SW480 (cell line): ENCODE data around the gene CD99L2.
"Not testable (repeated sequence)": the region's sequence is repeated elsewhere in the genome, so short reads cannot be mapped to it uniquely, and the experiment has no call there.

Experiments used
- DNase-seq: peaks from one replicate; pipeline ENCODE4 v3.0.0-alpha.2; 2016; ENCODE audit warnings: low spot score

The CD99L2 gene

DNA sequence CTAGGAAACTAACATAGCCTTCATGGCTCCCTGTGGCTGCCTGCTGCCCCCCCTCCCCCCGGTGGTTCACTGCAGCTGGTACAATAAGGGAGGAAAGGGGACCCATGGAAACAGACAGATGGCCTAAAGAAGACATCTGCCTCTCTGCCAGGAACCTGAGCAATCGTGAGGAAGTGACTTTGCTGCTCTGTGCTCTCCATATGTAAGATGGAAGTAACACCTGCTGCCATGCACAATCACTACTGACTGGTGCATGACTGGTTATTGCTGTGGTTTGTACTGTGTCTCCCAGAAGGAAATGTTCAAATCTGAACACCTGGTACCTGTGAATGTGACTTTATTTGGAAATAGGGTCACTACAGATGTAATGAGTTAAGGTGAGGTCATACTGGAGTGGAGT lies 43.6 kb downstream of the CD99L2 start:
- no peak for DNase-seq

DNA sequence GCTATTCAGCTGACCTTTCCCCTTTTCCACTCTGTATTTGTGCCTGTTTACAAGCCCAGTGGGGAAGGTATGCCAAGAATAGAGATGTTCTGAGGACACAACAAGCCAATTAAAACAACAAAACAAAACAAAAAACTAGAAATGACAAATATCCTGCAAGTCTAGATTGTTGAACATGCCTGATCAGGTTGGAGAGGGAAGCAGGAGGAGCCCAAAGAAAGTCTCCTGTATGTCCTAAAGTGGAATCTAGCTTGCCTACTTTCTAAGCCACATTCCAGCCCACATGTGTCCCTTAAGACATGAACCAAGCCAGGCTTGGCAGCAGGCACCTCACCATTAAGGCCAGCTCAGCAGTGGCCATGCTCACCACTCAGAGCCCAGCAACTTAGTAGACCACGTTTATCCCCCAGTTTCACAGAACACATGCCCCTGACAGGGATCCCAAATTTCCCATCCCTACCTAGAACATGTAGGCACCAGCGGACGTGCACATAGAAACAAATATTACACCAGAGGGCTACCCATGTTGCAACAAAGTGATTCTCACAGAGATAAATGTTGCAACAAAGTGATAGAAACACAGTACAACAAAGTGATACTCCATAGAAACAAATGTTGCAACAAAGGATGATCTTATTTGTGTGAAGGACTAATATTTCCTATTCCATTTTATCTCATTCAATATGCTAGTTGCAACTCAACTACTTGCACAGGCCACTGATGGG lies 48.3 kb downstream of the CD99L2 start:
- no peak for DNase-seq

DNA sequence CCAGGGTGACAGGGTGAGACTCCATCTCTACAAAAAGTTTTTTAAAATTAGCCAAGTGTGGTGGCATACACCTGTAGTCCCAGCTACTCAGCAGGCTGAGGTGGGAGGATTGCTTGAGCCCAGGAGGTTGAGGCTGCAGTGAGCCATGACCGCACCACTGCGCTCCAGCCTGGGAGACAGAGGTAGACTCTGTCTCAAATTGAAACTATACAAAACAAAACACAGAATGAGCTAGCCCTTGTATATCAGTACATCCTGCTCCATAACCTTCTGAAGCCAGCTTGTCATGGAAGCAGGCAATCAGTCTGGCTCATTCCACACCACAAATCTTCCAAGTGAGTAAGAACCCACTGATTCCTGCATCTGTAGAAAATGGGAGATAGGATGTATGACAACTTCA lies 49.0 kb downstream of the CD99L2 start:
- no peak for DNase-seq

DNA sequence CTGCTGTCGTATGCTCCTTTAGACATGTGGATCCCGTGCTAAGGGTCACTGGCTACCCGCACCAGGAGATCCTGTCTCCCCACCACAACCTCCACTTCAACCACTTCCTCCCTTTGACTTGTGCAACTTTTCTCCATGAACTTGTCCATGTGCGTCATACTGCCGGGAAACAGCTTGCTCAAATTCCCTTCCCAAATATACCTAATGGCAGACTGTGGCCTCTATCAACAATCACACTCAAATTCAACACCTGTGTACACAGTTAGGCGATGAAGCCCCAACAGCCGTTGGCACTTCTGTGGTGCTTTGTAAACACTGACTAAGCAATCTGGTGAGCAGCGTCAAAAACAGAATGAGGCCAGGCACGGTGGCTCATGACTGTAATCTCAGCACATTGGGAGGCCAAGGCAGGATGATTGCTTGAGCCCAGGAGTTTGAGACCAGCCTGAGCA lies 49.5 kb downstream of the CD99L2 start:
- peak; percentile 43 for DNase-seq

DNA sequence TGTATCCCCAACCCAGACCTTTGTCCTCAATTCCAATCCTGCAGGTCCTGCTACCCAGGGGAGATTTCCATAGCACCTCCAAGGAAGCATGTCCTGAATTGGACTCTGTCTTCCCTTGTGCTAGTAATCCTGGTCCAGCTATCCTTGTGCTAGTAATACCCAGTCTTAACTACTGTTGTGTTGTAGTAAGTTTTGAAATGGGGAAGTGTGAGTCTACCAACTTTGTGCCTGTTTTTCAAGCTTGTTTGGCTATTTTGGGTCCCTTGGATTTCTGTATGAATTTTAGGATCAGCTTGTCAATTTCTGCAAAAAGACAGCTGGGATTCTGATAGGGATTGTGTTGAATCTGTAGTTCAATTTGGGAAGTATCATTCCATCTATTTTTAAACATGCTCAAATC lies 51.4 kb downstream of the CD99L2 start:
- DNase-seq: no peak

DNA sequence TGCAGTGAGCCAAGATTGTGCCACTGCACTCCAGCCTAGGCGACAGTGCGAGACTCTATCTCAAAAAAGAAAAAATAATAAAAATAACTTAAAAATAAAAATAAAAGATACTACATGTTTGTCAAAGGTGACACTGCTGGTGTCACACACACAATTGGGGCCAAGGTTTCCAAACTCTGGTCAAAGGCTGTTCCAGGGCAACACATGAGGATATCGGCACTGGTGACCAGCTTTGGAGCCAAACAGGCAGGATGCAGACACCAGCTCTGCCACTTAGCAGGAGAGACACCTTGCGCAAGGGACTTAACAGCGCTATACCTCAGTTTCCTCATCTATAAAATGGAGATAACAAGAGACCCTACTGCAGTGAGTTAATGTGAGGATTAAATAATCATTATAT lies 52.3 kb downstream of the CD99L2 start:
- no peak for DNase-seq

DNA sequence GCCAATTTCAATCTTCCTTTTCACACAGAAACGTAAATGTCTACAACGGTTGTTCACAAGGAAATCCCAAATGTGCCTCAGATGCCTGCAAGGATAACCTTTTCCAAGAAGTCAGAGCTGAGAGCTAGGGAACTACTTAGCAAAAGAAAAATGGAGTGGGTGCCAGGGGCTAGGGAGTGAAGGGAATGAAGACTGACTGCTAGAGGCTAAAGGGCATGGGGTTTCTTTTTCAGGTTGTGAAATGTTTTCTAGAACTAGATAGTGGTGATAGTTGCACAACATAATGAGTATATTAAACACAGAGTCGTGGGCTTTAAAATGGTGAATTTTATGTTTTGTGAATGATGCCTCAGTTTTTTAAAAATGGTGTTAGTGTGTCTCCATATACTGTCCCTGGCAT lies 53.4 kb downstream of the CD99L2 start:
- no peak for DNase-seq

DNA sequence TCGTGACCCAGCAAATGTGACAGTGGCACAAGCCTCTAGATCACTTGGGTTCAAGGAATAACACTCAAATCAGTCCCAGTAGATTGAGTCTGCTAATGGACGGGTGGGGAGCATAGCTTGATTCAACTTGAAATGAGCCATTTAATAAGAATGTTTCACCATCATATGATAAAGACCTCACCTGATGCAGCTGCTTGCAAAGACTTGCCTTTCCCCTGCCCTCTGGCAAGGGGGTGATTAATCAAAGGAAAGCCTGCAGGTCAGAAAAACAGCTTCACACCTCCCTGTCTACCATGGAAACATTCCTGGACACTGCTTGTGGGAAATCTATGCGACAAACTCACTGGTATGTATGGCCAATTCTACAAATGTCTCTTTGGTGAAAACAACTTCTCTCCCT lies 54.5 kb downstream of the CD99L2 start:
- DNase-seq: no peak

DNA sequence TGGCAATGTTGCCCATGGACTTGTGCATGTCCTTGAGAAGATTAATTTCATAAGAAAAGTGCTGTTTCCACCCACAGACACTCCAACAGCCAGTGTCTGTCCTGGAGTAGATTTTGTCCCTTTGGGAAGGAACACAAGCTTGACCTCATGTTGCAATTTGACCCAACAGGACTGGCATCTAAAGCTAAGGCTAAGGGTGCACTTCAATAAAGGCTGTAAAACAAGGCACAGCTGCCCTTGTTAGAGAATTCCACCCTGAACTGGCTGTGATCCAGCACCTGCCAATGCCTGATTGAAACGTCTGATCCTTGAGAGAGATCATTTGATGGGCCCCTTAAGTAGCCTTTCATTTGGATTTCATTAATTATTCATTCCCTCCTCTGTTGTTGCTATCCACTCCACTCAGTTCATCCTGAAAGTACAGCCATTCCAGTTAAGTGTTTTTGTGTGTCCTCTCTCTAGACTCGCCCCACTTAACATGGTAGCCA lies 56.2 kb downstream of the CD99L2 start:
- no peak for DNase-seq

DNA sequence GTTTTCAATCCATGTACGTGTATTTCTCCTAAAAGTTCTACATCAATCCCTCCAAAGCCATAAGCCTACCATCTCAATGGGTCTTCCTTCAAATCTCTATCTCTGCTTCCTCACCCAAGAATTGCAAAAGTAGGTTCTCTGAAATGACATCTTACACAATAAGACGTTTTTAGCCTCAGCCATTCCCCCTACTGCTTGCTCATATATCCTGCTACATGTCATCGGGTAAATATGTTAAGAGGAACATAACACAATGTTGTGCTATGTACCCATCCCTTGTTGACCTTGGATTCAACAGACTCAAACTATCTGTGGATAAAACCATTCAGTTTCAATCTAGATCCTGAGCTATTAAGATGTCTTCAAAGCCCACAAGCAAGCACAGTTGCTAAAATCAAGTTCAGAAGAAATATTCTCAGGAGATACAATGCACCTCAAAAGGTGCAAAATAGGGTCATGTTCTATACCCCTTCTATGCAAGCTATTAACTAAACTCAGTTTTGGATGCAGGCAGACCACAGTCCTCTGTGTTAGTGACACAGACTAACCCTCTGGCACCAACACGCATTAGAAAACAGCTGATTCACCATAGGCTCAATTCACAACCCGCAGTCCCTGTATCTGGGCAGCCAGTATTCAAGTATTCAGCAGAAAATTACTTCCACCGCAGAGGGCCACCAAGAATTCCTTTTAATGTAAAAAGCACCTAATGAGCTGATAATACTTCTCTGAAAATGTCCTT lies 56.8 kb downstream of the CD99L2 start:
- no peak for DNase-seq

DNA sequence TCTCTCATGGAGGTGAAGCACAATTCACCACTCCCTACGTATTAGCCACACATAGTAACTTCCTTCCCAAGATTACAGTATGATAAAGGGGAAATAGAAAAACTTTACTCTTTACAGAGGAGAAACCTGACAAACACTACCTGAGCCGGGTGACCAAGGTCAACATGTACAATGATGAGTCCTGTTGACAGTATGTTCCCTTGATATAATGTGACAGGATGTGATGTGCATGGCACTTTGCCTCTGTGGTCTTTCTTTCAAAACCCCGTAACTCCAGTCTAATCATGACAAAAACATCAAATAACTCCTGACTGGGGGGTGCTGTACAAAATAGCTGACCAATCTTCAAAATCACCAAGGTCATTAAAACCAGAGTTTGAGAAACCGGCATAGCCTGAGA lies 60.6 kb downstream of the CD99L2 start:
- no peak for DNase-seq

DNA sequence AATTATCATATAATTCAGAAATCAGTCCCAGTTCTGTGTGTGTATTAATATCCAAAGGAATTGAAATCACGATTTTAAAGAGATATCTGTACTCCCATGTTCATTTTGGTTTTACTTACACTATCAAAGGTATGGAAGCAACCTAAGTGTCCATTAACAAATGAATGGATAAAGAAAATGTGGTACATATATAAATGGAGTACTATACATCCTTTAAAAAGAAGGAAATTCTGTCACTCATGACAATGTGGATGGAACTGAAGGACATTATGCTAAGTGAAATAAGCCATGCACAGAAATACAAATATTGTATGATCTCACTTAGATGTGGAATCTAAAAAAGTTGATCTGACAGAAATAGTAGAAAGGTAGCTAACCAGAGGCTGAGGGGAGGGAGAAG lies 63.8 kb downstream of the CD99L2 start:
- DNase-seq: no peak

DNA sequence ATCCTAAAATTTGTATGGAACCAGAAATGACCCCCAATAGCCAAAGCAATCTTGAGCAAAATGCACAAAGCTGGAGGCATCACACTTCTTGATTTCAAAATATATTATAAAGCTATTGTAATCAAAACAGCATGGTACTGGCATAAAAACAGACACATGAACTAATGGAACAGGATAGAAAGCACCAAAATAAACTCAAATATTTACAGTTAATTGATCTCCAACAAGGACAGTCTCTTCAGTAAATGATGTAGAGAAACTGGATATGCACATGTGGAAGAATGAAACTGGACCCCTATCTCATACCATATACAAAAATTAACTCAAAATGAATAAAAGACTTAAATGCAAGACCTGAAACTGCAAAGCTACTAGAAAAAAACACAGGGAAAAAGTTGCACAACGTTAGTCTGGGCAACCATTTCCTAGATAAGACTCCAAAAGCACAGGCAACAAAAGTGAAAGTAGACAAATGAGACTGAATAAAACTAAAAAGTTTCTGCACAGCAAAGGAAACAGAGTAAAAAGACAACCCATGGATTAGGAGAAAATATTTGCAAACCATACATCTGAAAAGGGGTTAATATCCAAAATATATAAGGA lies 64.9 kb downstream of the CD99L2 start:
- no peak for DNase-seq

DNA sequence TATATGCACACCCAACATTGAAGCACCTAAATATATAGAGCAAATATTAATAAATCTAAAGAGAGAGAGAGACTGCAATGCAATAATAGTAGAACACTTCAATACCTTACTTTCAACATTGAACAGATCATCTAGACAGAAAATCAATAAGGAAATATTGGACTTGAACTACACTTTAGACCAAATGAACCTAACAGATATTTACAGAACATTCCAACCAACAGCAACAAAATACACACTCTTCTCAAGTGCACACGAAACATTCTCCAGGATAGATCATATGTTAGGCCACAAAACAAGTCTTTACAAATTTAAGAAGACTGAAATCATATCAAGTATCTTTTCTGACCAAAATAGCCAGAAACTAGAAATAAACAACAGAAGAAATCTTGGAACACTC lies 66.6 kb downstream of the CD99L2 start:
- DNase-seq: no peak

DNA sequence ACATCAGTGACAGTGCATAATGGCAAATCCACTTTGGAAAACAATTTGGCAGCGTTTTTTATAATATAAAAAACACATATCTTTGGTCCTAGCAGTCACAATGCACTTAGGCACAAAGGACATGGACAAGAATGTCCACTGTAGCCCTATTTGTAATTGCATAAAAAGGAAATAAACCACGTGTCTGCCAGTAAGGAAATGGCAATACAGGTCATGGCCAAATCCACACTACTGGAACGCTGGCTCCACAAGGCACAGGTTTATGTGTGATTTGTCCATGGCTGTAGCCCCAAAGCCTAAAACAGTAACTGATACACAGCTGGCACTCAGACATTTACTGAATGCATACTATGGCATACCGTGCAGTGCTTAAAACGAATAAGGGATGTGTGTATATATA lies 69.7 kb downstream of the CD99L2 start:
- DNase-seq: no peak

DNA sequence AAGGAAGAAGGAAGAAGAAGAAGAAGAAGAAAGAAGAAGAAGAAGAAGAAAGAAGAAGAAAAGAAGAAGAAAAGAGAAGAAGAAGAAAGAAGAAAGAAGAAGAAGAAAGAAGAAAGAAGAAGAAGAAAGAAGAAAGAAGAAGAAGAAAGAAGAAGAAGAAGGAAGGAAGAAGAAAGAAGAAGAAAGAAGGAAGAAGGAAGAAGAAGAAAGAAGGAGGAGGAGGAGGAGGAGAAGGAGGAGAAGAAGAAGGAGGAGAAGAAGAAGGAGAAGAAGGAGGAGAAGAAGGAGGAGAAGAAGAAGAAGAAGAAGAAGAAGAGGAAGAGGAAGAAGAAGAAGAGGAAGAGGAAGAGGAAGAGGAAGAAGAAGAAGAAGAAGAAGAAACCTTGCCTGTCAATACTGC lies 74.1 kb downstream of the CD99L2 start:
- DNase-seq: not testable (repeated sequence)

DNA sequence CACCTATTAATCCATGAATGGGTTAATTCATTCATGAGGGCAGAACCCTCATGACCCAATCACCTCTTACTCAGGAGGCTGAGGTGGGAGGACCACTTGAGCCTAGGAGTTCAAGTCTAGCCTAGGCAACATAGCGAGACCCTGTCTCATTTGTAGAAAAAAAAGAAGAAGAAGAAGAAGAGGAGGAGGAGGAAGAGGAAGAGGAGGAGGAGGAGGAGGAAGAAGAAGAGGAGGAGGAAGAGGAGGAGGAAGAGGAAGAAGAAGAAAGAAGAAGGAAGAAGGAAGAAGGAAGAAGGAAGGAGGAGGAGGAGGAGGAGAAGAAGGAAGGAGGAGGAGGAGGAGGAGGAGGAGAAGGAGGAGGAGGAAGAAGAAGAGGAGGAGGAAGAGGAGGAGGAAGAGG lies 74.6 kb downstream of the CD99L2 start:
- DNase-seq: not testable (repeated sequence)

DNA sequence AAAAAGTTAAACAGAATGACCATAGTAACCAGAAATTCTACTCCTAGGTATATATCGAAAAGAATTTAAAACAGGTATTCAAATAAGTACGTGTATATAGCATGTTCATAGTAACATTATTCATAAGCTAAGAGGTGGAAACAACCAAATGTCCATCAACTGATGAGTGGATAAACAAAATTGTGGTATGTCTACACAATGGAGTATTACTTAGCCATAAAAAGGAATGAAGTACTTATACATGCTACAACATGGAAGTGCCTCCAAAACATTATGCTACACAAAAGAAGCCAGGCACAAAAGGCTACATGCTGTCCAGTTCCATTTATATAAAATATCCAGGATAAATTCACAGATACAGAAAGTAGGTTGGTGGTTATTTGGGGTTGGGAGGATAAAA lies 76.5 kb downstream of the CD99L2 start:
- DNase-seq: no peak

DNA sequence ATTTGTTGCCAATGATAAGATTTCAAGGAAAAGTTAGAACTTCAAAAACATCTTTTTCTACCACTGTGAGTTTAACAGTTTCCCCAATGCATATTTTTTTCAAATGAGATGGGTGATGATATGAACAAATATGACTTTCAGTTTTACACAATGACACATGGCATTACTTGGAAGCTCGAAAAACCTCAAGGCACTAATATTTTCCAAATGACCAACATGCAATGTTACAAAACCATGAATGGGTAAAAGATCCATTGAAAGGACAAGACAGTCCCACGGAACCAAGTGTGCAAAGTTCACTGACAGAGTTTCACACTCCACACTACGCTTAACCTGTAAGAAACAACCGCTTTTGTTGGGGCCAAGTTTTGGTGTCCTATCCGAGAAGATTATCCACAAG lies 84.5 kb downstream of the CD99L2 start:
- DNase-seq: no peak

DNA sequence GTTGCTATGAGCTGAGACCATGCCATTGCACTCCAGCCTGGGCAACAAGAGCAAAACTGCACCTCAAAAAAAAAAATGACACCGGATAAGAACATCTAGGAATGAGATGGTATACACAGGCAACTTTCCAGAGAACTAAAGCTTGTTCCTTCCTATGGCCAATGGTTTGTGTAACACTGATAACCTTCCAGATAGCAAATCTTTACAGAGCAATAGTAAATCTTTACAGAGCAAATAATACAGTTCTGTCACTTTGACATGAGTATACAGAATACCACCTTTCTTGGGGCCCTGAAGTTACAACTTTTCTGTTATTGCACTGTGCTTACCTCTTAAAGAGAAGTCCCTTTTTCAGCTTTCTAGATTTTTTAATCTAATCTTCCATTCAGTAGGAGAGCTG lies 91.6 kb downstream of the CD99L2 start:
- no peak for DNase-seq

DNA sequence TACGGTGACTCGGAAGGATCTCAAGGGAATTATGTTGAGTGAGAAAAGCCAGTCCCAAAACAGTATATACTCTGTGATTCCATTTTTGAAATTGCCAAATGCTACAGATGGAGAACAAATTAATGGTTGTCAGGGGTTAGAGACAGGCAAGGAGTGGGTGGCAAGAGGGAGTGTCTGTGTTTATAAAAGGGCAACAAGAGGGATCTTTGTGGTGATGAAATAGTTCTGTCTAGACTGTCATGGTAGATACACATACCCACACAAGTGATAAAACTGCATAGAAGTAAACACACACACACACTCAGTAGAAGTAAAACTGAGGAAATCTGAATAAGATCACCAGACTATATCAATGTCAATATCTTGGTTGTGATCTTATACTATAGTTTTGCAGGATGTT lies 92.7 kb downstream of the CD99L2 start:
- DNase-seq: no peak

DNA sequence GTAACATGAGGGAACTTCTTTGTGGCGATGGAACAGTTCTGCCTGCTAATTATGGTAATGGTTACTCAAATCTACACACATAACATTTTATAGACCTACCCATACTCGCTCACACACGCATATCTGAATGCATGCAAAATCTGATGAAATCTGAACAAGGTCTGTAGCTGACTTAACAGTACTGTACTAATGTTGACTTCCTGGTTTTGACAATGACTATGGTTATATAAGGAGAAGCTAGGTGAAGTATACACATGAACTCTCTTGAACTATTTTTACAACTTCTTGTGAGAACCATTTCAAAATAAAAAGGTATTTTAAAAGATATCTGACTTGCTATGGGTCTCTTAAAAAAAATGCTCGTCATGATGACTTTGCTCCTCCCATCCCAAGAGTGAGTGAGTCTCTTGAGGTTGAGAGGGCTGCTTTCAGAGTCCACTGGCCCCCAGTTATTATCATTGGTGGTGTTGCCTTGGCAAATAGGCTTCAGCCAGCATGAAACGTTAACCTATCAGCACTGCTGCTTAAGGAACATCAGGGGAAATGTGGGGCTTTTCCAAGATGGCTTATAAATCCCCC lies 105.4 kb downstream of the CD99L2 start:
- DNase-seq: no peak

DNA sequence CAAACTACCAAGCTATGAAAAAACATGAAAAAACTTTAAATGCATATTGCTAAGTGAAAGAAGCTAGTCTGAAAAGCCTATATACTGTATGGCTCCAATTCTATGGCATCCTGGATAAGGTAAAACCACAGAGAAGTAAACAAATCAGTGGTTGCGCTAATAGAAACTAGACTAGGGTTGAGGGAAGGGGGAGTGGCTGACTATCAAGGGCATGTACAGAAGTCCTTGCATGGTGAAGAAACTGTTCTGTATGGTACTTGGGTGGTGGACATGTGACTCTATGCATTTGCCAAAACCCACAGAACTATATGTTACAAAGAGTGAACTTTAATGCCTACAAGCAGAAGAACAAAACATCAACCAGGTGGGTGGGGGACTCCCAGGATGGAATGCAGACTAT lies 108.4 kb downstream of the CD99L2 start:
- no peak for DNase-seq
